Natural killer cell treated with Interleukin-12 subunit alpha and Interleukin-12 subunit beta and Interleukin-15 and Interleukin-18, amount 100 ng/mL, for 72 hours (primary cell): ENCODE measurements around the gene EMID1. TPM values are rescaled to one million over a fixed set of nuclear protein-coding genes. Genes with fewer than 3 reads are reported as not detected.

ENCODE experiments used
- ATAC-seq, 2 donors: fragments of 150-1000 bp; cut with Tn5 transposase in 1 of 2; sonication (Bioruptor Pico), chemical (Tn5 transposase) in 1 of 2; 2 replicates each; pipeline ENCODE4 v1.10.0; 2021
- DNase-seq: peaks from one replicate; pipeline ENCODE4 v3.0.0; 2022; ENCODE audit warnings: low spot score
- H3K27ac Mint-ChIP-seq, 2 donors: 1 replicate in 1 of 2; 2 replicates in 1 of 2; pipeline ENCODE4 v1.8.0; 2022; ENCODE audit warnings: mixed read lengths in 2 of 2, mild to moderate bottlenecking in 1 of 2, moderate library complexity in 1 of 2
- H3K27me3 Mint-ChIP-seq, 2 donors: 1 replicate in 1 of 2; 2 replicates in 1 of 2; pipeline ENCODE4 v1.8.0; 2022; ENCODE audit warnings: mixed read lengths in 2 of 2
- H3K36me3 Mint-ChIP-seq: one replicate; pipeline ENCODE4 v1.8.0; 2022; ENCODE audit warnings: mixed read lengths
- H3K4me1 Mint-ChIP-seq, 2 donors: 1 replicate in 1 of 2; 2 replicates in 1 of 2; pipeline ENCODE4 v1.8.0; 2022; ENCODE audit warnings: low read depth in 2 of 2, mixed read lengths in 2 of 2, mild to moderate bottlenecking in 1 of 2
- H3K4me3 Mint-ChIP-seq: one replicate; pipeline ENCODE4 v1.8.0; 2022; ENCODE audit warnings: mixed read lengths
- H3K9me3 Mint-ChIP-seq: 2 replicates; pipeline ENCODE4 v1.8.0; 2022; ENCODE audit warnings: mixed read lengths
- total RNA-seq, 2 donors: library from RNA; stranded (reverse); gene quantifications; one replicate each; pipeline ENCODE4 v1.2.3, GENCODE V29; 2022

Gene EMID1
- total RNA-seq, 2 donors from 2014 or later, result 0.67 to 0.71 TPM

DNA sequence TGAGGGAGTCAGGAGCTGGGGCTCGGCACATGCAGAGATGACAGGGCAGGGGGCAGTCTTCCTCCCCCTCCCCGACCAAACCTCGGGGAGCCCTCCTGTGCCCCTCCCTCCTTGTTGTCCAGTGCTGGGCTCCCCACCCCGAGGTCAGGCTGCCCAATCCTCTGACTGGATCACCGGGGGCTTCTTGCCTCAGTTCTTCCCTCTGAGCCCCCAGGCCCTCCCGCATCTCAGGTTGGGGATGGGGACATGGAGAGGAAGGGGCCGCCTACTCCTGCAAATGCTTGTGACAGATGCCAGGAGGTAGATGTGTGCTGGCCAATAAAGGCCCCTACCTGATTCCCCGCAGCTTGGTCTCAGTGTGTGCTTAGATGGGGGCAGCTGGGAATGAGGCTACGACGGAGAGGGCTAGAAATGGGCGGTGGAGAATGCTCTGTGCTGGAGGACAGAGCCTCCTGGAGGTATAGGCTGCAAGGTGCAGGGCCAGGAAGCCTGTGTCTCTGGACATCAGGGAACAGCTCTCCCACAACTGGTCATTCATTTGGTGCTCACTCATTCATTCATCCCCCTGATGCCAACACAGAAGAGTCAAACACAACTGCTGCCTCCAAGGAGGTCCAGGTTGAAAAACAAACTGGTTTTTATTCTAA is 53.7 kb downstream of the EMID1 start:
- no peak for DNase-seq
- Mint-ChIP-seq H3K4me1 (peaks cover 0 to 2% of the 10 kb centered on the region in 2 donors), H3K36me3 (no peaks in the 10 kb centered on the region), H3K9me3 (no peaks in the 10 kb centered on the region), H3K27me3 (no peaks in the 10 kb centered on the region), H3K27ac (no peak overlapping the region), H3K4me3 (no peak overlapping the region)
- ATAC-seq, result no peak

- no peaks in the 10 kb centered on the region for H3K9me3 Mint-ChIP-seq
- no peak overlapping the region for H3K27ac Mint-ChIP-seq
- no peaks in the 10 kb centered on the region for H3K27me3 Mint-ChIP-seq
- H3K4me1 Mint-ChIP-seq, result peaks cover 0 to 2% of the 10 kb centered on the region in 2 donors
- no peaks in the 10 kb centered on the region for H3K36me3 Mint-ChIP-seq
- no peak overlapping the region for H3K4me3 Mint-ChIP-seq
- DNase-seq, result no peak
- peak in 1 of 2 donors; percentile 10 for ATAC-seq
Measured at GRCh38 chr22:29260031-29260560, 54.4 kb downstream of the EMID1 start.

- no peaks in the 10 kb centered on the region for H3K36me3 Mint-ChIP-seq
- no peak overlapping the region for H3K27ac Mint-ChIP-seq
- no peak overlapping the region for H3K4me3 Mint-ChIP-seq
- ATAC-seq (peak in 1 of 2 donors; percentile 7), DNase-seq (no peak)
- no peaks in the 10 kb centered on the region for H3K9me3 Mint-ChIP-seq
- peaks cover 0 to 2% of the 10 kb centered on the region in 2 donors for H3K4me1 Mint-ChIP-seq
- no peaks in the 10 kb centered on the region for H3K27me3 Mint-ChIP-seq
Measured at GRCh38 chr22:29260601-29261315, 55.1 kb downstream of the EMID1 start.

DNA sequence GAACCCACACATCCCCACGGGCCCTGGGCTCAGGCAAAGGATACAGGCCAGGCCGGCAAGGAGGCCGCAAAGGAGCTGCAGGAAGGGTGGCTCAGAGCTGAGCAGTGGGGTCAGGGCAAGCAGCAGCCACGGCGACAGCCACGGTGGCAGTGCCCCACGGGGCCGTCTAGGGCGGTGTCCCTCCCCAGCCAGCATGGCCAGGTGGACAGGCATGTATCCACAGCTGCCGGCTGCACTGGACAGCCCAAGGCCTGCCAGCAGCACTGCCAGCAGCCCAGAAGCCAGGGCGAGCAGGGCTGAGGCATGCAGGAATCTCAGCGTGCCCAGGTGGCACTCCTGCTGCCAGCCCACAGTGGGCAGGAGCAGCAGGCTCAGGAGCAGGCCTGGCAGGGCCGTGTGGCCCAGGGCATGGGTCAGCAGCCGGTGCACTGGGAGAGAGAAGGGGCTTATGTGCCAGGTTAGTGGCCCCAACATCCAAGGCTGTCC is 58.1 kb downstream of the EMID1 start:
- no peak for DNase-seq
- no peak for ATAC-seq
- no peak overlapping the region for H3K27ac Mint-ChIP-seq
- H3K9me3 Mint-ChIP-seq, result no peaks in the 10 kb centered on the region
- H3K4me3 Mint-ChIP-seq, result no peak overlapping the region
- H3K27me3 Mint-ChIP-seq, result no peaks in the 10 kb centered on the region
- peaks cover 8% of the 10 kb centered on the region for H3K36me3 Mint-ChIP-seq
- peaks cover 15% of the 10 kb centered on the region in 2 donors for H3K4me1 Mint-ChIP-seq

DNA sequence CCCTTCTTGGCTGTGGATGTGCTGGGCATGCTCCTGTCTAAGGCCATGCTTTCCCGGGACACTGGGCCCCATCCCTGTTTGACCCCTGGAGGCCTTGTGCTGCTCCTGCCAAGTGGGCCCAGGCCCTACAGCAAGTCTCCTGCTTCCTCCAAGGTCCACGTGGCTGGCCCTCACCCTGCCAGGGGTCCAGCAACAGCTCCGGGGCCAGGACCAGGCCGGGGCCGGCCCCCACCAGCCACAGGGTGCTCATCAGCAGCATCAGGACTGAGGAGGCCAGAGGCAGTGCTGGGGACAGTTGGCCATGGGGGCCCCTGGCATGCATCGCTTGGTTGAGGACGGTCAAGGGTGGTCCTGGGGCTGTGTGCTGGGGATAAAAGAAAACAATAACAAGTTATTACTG is 59.6 kb downstream of the EMID1 start:
- no peak for ATAC-seq
- no peak for DNase-seq
- H3K27me3 Mint-ChIP-seq, result no peaks in the 10 kb centered on the region
- H3K36me3 Mint-ChIP-seq, result peaks cover 15% of the 10 kb centered on the region
- H3K27ac Mint-ChIP-seq, result no peak overlapping the region
- peaks cover 27% of the 10 kb centered on the region in 2 donors for H3K4me1 Mint-ChIP-seq
- no peaks in the 10 kb centered on the region for H3K9me3 Mint-ChIP-seq
- H3K4me3 Mint-ChIP-seq, result no peak overlapping the region

DNA sequence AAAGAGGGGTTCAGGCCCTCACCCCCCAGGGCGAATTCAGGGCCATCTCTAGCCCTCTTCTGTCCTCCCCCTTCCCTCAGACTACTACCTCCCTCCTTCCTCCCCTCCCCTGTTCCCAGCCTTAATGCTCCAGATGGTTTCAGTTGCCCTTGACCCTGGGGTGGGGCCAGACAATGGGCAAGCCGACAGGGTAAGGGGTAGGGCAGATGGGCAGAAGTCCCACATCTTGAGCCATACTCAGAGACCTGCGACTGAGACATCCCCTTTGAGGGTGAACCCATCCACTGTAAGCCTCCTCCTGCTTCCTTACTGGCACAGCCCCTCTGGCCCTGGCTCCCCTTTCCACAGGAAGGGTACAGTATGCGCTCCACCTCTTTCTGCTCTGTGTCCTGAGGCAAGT is 60.2 kb downstream of the EMID1 start:
- no peaks in the 10 kb centered on the region for H3K9me3 Mint-ChIP-seq
- no peak for ATAC-seq
- H3K4me1 Mint-ChIP-seq, result peaks cover 33 to 34% of the 10 kb centered on the region in 2 donors
- peak overlapping the region; percentile 99 for H3K4me3 Mint-ChIP-seq
- peak overlapping the region; percentile 98 to 100 for H3K27ac Mint-ChIP-seq
- DNase-seq, result no peak
- peaks cover 20% of the 10 kb centered on the region for H3K36me3 Mint-ChIP-seq
- no peaks in the 10 kb centered on the region for H3K27me3 Mint-ChIP-seq

DNA sequence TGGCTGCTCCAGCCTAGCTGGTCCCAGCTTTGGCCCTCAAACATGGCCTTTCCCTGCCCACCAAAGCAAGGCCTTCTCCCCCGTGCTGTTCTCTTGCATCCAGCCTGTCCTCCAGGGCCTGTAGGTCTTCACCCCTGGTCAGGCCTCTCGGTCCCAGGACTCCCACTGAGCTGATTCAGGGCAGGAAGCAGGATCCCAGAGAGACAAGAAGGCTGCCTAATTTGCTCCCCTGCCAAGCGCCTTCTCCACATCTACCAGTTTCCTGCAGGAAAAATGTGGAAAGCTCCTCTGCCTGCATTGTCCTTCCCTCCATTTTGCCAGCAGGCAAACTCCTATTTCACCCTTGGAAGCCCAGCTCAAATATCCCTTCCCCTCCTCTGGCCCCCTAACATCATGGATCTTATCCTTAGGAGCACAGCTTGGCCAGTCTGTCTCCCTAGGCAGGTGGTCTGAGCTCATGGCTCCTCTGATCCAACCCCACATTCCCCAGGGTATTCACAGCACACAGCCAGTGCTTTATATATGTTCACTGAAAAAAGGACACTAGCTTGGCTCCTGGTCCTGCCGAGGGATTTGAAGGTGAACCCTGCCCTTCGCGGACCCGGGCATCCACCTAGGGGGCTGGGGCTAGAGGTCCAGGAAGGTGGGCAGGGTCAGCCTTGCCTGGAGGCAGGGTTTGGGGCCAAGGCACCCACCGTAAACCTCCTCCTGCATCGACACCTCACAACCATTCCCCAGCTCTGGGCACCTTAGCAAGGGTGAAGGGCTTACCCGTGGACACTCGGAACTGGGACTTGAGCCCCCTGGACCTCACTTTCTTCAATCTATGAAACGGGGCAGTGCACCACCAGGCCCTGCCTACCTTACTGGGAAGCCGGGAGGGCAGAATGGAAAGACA is 61.1 kb downstream of the EMID1 start:
- Mint-ChIP-seq H3K27me3 (no peaks in the 10 kb centered on the region), H3K4me3 (peak overlapping the region; percentile 99), H3K9me3 (no peaks in the 10 kb centered on the region), H3K4me1 (peaks cover 39 to 42% of the 10 kb centered on the region in 2 donors), H3K27ac (peak overlapping the region; percentile 98 to 100), H3K36me3 (peaks cover 25% of the 10 kb centered on the region)
- no peak for ATAC-seq
- no peak for DNase-seq

DNA sequence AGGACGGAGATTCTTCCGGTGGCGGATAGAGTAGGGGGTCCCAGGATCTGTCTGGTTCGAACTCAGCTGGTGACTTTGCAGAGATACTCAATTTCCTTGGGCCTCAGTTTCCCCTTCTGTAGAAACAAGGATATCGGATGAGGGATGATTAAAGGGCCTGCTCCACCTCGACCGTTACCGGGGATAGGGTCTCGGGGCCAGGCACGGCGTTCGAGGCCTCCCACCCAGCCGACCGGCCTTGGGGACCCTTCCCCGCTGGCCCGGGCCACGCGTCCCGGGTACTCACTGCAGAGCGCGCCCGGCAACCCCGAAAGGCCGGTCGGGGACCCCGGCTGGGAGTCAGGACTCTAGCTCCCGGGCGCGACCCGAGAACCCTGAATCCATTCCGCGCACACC is 61.8 kb downstream of the EMID1 start:
- no peak for ATAC-seq
- H3K36me3 Mint-ChIP-seq, result peaks cover 31% of the 10 kb centered on the region

GRCh38 chr22:29267858-29268510 is 62.3 kb downstream of the EMID1 start, which contains the start of the genes EWSR1 and RHBDD3:
EWSR1 (plus strand) TSS chr22:29268268; CDS start chr22:29268337, 69 bp downstream.
RHBDD3 (minus strand) TSS chr22:29267981; CDS start chr22:29265626, 2,355 bp downstream.
- H3K36me3 Mint-ChIP-seq, result peaks cover 35% of the 10 kb centered on the region
- peak; percentile 95 to 96 for ATAC-seq
- no peaks in the 10 kb centered on the region for H3K9me3 Mint-ChIP-seq
- no peaks in the 10 kb centered on the region for H3K27me3 Mint-ChIP-seq
- peak within 1 kb of the TSS; percentile 98 to 100 for H3K27ac Mint-ChIP-seq
- peaks cover 44 to 51% of the 10 kb centered on the region in 2 donors for H3K4me1 Mint-ChIP-seq
- peak within 1 kb of the TSS; percentile 99 for H3K4me3 Mint-ChIP-seq
- peak; percentile 96 for DNase-seq

More for the DNA sequence above, 61.8 kb downstream of the EMID1 start:
- Mint-ChIP-seq H3K27me3 (no peaks in the 10 kb centered on the region), H3K4me1 (peaks cover 44 to 48% of the 10 kb centered on the region in 2 donors), H3K4me3 (peak overlapping the region; percentile 99), H3K9me3 (no peaks in the 10 kb centered on the region), H3K27ac (peak overlapping the region; percentile 98 to 100)
- DNase-seq, result no peak

DNA sequence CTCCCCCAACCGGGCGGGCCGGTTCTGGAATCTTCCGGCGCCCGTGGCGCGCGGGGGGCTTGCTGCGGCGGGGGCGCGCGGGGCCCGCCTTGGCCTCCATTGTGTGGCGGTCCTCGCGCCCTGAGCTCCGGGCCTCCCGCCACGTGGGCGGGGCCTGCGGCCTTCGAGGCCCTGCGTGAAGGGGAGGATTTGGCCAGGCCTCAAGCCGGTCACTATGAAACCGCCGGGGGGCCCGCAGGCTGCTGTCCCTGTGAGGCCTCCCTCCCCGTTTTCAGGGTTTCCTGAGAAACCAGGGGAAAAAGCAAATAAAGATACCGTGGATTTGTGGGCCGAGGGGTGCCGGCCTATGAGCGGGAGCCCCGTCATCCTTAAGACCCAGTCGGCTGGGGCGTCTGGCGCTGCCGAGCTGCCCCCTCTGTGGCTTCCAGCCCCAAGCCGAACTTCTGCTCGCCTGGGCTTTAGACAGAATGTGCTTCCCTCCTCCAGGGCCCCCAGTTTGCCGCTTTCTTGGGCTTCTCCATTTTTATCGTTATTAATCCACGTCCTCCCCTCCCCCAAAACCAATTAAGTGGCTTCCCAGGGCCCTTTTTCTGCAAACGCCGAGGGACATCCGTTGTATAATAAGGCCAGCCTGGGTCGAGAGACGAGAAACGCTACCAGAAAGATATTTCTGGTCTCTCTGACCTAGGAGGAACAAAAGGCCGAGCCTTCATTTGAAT is 63.0 kb downstream of the EMID1 start:
- Mint-ChIP-seq H3K4me3 (peak overlapping the region; percentile 99), H3K27ac (peak overlapping the region; percentile 98 to 100), H3K9me3 (no peaks in the 10 kb centered on the region), H3K27me3 (no peaks in the 10 kb centered on the region), H3K4me1 (peaks cover 51 to 58% of the 10 kb centered on the region in 2 donors), H3K36me3 (peaks cover 41% of the 10 kb centered on the region)
- peak; percentile 74 for DNase-seq
- peak; percentile 49 to 63 for ATAC-seq

DNA sequence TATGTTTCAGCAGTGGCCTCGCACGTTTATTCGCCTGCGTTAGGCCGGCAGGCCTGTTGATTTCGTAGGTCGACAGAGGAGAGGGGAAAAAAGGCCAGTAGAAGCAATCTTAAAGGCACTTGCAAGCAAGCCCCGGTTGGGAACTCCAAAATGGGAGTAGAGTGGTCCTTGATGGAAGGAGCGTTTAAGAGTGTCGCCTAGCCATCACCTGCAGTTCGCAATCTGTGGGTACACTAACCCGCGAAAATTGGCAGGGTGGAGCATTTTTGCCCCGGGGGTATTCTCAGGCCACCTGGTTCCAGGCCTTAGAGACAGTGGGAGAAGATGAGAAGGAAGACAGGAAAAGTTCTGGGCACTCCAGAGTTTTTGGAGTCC is 63.5 kb downstream of the EMID1 start:
- DNase-seq, result no peak
- peak overlapping the region; percentile 98 to 100 for H3K27ac Mint-ChIP-seq
- no peaks in the 10 kb centered on the region for H3K27me3 Mint-ChIP-seq
- peak overlapping the region; percentile 99 for H3K4me3 Mint-ChIP-seq
- no peaks in the 10 kb centered on the region for H3K9me3 Mint-ChIP-seq
- no peak for ATAC-seq
- H3K4me1 Mint-ChIP-seq, result peaks cover 55 to 60% of the 10 kb centered on the region in 2 donors
- H3K36me3 Mint-ChIP-seq, result peaks cover 45% of the 10 kb centered on the region

DNA sequence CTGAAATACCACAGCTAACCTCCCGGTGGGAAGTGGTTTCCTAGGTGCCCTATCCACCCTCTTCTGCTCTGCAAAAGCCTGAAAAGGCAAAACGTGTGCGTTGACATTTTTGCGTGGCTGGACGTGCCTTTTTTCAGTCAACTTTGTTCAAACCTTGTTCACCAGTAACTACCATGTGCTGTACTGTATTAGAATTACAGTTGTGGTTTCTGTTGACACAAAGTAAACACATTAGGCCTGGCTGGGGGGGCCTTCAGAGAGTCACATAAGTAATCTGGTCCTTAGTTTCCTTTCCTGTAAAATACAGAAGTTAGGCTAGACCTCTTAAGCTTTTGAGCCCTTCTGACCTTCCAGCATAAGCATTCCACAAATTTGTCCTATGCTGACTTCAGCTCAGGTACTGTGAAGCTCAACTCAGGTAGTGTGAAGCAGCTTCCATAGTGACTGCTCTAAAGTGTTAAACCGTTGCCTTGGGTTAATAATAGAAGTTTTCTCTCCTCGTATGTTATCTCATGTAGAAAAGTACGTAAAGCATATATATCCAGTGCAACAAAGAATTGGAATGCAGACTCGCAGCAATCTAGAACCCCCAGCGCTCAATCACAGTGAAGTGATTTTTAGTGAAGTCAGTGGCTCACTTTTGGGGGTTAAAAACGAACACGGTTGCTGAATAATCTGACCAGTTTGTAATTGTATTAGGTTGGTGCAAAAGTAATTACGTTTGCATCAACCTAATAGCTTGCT is 64.2 kb downstream of the EMID1 start:
- H3K4me1 Mint-ChIP-seq, result peaks cover 62 to 67% of the 10 kb centered on the region in 2 donors
- peaks cover 50% of the 10 kb centered on the region for H3K36me3 Mint-ChIP-seq
- DNase-seq (no peak), ATAC-seq (no peak)
- H3K4me3 Mint-ChIP-seq, result peak overlapping the region; percentile 99
- H3K27ac Mint-ChIP-seq, result peak overlapping the region; percentile 98 to 100
- no peaks in the 10 kb centered on the region for H3K27me3 Mint-ChIP-seq
- H3K9me3 Mint-ChIP-seq, result no peaks in the 10 kb centered on the region
